ENCODE data around the gene HTR3D. TPM values are rescaled to one million over a fixed set of nuclear protein-coding genes. Genes with fewer than 3 reads are reported as not detected.

The HTR3D gene
- total RNA-seq, 1 experiment from 2014 or later = not detected

DNA sequence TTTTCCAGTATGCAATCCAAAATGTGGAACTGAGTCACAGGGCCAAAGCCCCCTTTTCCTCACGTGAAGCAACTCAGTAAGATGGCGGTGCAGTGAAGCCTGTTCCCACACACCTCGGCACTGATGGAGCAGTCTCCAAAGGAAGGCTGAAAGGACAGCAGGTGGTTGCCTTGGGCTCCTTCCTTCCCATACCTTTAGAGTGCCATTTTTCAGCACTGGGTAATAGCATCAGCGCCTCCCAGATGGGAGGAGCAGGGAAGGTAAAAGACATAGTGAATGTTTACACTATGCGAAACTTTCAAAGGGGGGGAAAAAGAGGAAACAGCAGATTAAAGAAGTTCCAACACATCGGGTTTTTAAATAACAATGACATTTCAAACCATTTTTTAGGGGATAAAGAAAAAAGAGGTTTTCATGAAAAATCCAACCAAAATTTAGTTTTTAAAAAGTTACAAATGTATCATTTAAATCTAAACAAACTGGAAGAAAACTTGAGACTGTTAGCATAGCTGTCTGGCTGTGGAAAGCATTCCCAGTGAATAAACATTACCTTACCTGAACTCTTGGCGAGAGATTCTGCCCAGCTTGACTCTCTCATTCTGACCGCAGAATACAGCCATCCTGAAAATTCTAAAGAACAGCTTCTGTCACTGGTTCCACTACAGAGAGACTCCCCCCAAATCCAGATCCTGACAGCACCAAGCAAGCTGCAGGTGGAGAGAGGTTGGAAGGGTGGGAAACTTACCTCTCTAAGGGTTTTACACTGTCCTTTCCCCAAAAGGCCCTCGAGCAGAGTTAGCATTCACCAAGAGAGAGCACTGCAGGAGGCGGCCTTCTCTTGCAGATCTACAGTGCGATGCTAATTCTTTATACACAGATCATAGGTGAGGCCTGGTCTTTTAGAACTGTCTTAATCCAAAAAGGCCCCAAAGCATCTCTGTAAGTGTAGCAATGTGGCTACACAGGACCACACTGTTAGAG, 46.5 kb upstream of the HTR3D start:
- Histone ChIP-seq H3K4me1 (ENCODE audit: insufficient read depth, low read length, poor library complexity, severe bottlenecking) (peaks cover 8% of the 10 kb centered on the region), H3K4me3 (ENCODE audit: low read depth, low read length, poor library complexity, severe bottlenecking) (no peak overlapping the region), H3K9me3 (ENCODE audit: low read depth, low read length, poor library complexity, severe bottlenecking) (no peaks in the 10 kb centered on the region), H3K36me3 (ENCODE audit: insufficient read depth, low read length, poor library complexity, severe bottlenecking) (peaks cover 6% of the 10 kb centered on the region), H3K27me3 (replicated peaks; ENCODE audit: insufficient read depth, low read depth, low read length, poor library complexity) (no peaks in the 10 kb centered on the region), H3K27ac (ENCODE audit: low read depth, low read length, poor library complexity, severe bottlenecking) (no peak overlapping the region)
- DNase-seq (ENCODE audit: low spot score) = no peak
- BruUV-seq (replicated peaks) = no TSS peak
- TF ChIP-seq, protein P1, sequence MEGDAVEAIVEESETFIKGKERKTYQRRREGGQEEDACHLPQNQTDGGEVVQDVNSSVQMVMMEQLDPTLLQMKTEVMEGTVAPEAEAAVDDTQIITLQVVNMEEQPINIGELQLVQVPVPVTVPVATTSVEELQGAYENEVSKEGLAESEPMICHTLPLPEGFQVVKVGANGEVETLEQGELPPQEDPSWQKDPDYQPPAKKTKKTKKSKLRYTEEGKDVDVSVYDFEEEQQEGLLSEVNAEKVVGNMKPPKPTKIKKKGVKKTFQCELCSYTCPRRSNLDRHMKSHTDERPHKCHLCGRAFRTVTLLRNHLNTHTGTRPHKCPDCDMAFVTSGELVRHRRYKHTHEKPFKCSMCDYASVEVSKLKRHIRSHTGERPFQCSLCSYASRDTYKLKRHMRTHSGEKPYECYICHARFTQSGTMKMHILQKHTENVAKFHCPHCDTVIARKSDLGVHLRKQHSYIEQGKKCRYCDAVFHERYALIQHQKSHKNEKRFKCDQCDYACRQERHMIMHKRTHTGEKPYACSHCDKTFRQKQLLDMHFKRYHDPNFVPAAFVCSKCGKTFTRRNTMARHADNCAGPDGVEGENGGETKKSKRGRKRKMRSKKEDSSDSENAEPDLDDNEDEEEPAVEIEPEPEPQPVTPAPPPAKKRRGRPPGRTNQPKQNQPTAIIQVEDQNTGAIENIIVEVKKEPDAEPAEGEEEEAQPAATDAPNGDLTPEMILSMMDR (conservative IDR thresholded peaks at IDR 0.05; ENCODE audit: low read depth, low read length) = no peak
- TF ChIP-seq EZH2 (IDR thresholded peaks at IDR 0.05; ENCODE audit: borderline replicate concordance, low read depth, low read length, poor library complexity, severe bottlenecking) = no peak
- CTCF ChIA-PET = no interaction called here
- intact Hi-C loops (cut with micrococcal nuclease; ENCODE audit: unreplicated experiment) = no loop called here
- POLR2A ChIA-PET (ENCODE audit: low non-redundant PET) = no interaction called here

DNA sequence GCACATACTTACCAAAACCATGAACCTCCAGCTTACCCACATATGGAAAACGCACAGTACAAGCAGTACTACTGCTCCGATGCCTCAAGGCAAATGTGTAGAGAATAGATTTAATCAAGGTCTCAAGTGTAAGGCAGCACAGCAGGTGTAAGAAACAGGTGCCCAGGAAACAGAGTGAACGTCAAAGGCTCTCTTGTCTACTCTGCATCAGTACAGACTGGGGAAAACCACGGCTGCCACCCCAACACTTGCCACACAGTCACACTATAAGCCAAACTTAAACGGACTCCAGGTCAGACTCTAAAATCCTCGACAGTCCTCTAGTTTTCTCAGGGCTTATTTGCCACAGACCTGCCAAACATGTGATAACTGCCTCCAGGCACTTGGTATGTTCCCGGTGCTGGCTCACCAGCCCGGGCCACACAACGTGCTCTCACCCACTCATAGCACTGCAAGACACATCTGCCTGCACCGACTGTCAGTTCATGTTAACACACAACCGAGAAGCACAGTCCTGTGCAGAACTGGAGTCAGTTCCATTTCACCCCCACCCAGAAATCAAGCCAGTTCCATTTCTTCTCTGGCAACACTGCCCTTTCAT, 44.4 kb upstream of the HTR3D start:
- Histone ChIP-seq H3K27ac (ENCODE audit: low read depth, low read length, poor library complexity, severe bottlenecking) (no peak overlapping the region), H3K4me1 (ENCODE audit: insufficient read depth, low read length, poor library complexity, severe bottlenecking) (peaks cover 3% of the 10 kb centered on the region), H3K9me3 (ENCODE audit: low read depth, low read length, poor library complexity, severe bottlenecking) (no peaks in the 10 kb centered on the region), H3K36me3 (ENCODE audit: insufficient read depth, low read length, poor library complexity, severe bottlenecking) (peaks cover 6% of the 10 kb centered on the region), H3K27me3 (replicated peaks; ENCODE audit: insufficient read depth, low read depth, low read length, poor library complexity) (no peaks in the 10 kb centered on the region), H3K4me3 (ENCODE audit: low read depth, low read length, poor library complexity, severe bottlenecking) (no peak overlapping the region)
- DNase-seq (ENCODE audit: low spot score) = no peak
- ChIA-PET POLR2A (ENCODE audit: low non-redundant PET) (no interaction called here), CTCF (no interaction called here)
- no TSS peak for BruUV-seq (replicated peaks)
- TF ChIP-seq, protein P1 (conservative IDR thresholded peaks at IDR 0.05; ENCODE audit: low read depth, low read length) = no peak
- intact Hi-C loops (cut with micrococcal nuclease; ENCODE audit: unreplicated experiment) = no loop called here

DNA sequence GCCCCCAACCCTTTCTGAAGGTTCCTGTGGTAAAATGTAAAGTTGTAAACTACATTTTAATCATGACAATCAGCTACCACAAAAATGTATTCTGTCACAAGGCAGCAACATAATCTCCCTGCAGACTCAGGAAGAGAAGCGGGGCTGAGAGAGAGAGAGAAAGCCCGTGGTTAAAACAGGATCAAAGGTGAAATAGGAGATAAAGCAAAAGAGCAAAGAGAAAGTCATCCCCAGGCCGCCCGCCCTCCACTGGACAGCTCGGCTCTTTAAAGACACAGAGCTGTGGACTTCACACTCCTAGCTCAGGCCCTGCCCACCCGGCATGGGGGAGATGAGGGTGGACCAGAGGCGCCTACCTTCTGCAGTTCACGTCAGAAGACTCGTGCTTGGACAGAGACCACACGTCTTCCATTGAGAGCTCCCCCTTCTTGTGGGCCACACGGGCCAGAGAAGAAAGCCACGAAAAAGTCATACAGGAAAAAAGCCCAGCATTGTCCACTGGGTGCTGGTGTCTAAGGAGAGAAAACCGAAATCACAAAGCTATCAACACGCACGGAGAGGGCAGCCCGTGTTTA, 43.2 kb upstream of the HTR3D start:
- POLR2A ChIA-PET (ENCODE audit: low non-redundant PET) = no interaction called here
- CTCF ChIA-PET = no interaction called here
- BruUV-seq (replicated peaks) = no TSS peak
- Histone ChIP-seq H3K4me3 (ENCODE audit: low read depth, low read length, poor library complexity, severe bottlenecking) (no peak overlapping the region), H3K27ac (ENCODE audit: low read depth, low read length, poor library complexity, severe bottlenecking) (no peak overlapping the region), H3K36me3 (ENCODE audit: insufficient read depth, low read length, poor library complexity, severe bottlenecking) (peaks cover 6% of the 10 kb centered on the region), H3K9me3 (ENCODE audit: low read depth, low read length, poor library complexity, severe bottlenecking) (no peaks in the 10 kb centered on the region), H3K27me3 (replicated peaks; ENCODE audit: insufficient read depth, low read depth, low read length, poor library complexity) (no peaks in the 10 kb centered on the region), H3K4me1 (ENCODE audit: insufficient read depth, low read length, poor library complexity, severe bottlenecking) (no peaks in the 10 kb centered on the region)
- no peak for DNase-seq (ENCODE audit: low spot score)
- no peak for TF ChIP-seq EZH2 (IDR thresholded peaks at IDR 0.05; ENCODE audit: borderline replicate concordance, low read depth, low read length, poor library complexity, severe bottlenecking)
- TF ChIP-seq, protein P1 (conservative IDR thresholded peaks at IDR 0.05; ENCODE audit: low read depth, low read length) = no peak
- intact Hi-C loops (cut with micrococcal nuclease; ENCODE audit: unreplicated experiment) = no loop called here

Measured in A673 (cell line).